A549 treated with DMSO at 1 μM for 4 hours (cell line): ENCODE measurements around the gene HMGB4. TPM values are rescaled to one million over a fixed set of nuclear protein-coding genes. Genes with fewer than 3 reads are reported as not detected.

ENCODE experiments used
- total RNA-seq: library from RNA; stranded (reverse); fragments of 200-300 nt; extraction: Qiagen RNA extraction; gene quantifications from 5 replicates; pipeline ENCODE4 v1.2.3, GENCODE V29; 2022; ENCODE audit warnings: low read depth

HMGB4 gene
- not detected in 5 replicates for total RNA-seq

GRCh38 chr1:33863779-33864178, at the start of gene HMGB4:
HMGB4 (plus strand) TSS chr1:33864079; CDS start chr1:33864192, 113 bp downstream.

